DND-41 (cell line): Measurements from ENCODE around the gene POP7.
"Not testable (repeated sequence)": the region's sequence is repeated elsewhere in the genome, so short reads cannot be mapped to it uniquely, and the experiment has no call there.

Experiments used
- ATAC-seq: fragments of 200-7000 bp; cut with Tn5 transposase; 3 replicates; pipeline ENCODE4 v1.9.1; 2021; ENCODE audit warnings: low read depth; ENCODE audit not compliant: insufficient read depth
- DNase-seq: peaks from one replicate; pipeline ENCODE4 v3.0.0-alpha.2; 2020
- H2AFZ ChIP-seq: 2 replicates; pipeline ENCODE4 v1.6.0; 2012; ENCODE audit warnings: low read depth, low read length
- H3K27ac ChIP-seq: 2 replicates; pipeline ENCODE4 v1.5.1; 2012; ENCODE audit warnings: low read length, inconsistent platforms
- H3K27me3 ChIP-seq: fragments of 200-600 bp; sonication (generic); 2 replicates; pipeline ENCODE4 v1.6.0; 2012; ENCODE audit warnings: low read length, mild to moderate bottlenecking, inconsistent platforms; ENCODE audit not compliant: insufficient read depth, poor library complexity
- H3K36me3 ChIP-seq: 2 replicates; pipeline ENCODE4 v1.5.1; 2012; ENCODE audit warnings: low read length, inconsistent platforms; ENCODE audit not compliant: insufficient read depth
- H3K4me1 ChIP-seq: 2 replicates; pipeline ENCODE4 v1.5.1; 2012; ENCODE audit warnings: mild to moderate bottlenecking, low read length; ENCODE audit not compliant: insufficient read depth
- H3K4me2 ChIP-seq: 2 replicates; pipeline ENCODE4 v1.6.0; 2012; ENCODE audit warnings: mild to moderate bottlenecking, moderate library complexity, low read length, inconsistent platforms; ENCODE audit not compliant: insufficient read depth
- H3K4me3 ChIP-seq, 2 experiments: fragments of 200-600 bp in 1 of 2; shearing (Covaris generic) in 1 of 2; 2 replicates each; pipeline ENCODE4 v1.5.1; 2012 to 2016; ENCODE audit warnings: inconsistent platforms in 2 of 2, low read length in 2 of 2, mild to moderate bottlenecking in 2 of 2, low read depth in 1 of 2, moderate library complexity in 1 of 2
- H3K79me2 ChIP-seq: 2 replicates; pipeline ENCODE4 v1.6.0; 2012; ENCODE audit warnings: low read length, inconsistent platforms; ENCODE audit not compliant: insufficient read depth
- H3K9ac ChIP-seq: 2 replicates; pipeline ENCODE4 v1.6.0; 2012; ENCODE audit warnings: low read depth, mild to moderate bottlenecking, inconsistent platforms, low read length, moderate library complexity
- H3K9me3 ChIP-seq: 2 replicates; pipeline ENCODE4 v1.5.1; 2012; ENCODE audit warnings: low read length, moderate library complexity, mild to moderate bottlenecking, inconsistent platforms; ENCODE audit not compliant: insufficient read depth, severe bottlenecking
- H4K20me1 ChIP-seq: 2 replicates; pipeline ENCODE4 v1.6.0; 2012; ENCODE audit warnings: low read length; ENCODE audit not compliant: insufficient read depth
- CTCF ChIP-seq: IDR thresholded peaks from 2 replicates; pipeline ENCODE4 v1.5.1; 2012; ENCODE audit warnings: borderline replicate concordance, low read length, moderate library complexity, mild to moderate bottlenecking; ENCODE audit not compliant: poor library complexity, severe bottlenecking; ENCODE audit errors: extremely low read depth
- EZH2 ChIP-seq: IDR thresholded peaks from 3 replicates; pipeline ENCODE4 v1.6.1; 2012; ENCODE audit warnings: borderline replicate concordance, low read depth, mild to moderate bottlenecking, moderate library complexity, low read length, inconsistent platforms; ENCODE audit not compliant: severe bottlenecking

POP7 gene

GRCh38 chr7:100708395-100708794 is 2.5 kb downstream of the POP7 start:
- TF ChIP-seq EZH2, result no peak
- no peak for TF ChIP-seq CTCF
- ATAC-seq (no peak), DNase-seq (no peak)

GRCh38 chr7:100710452-100710851 is 4.5 kb downstream of the POP7 start:
- Histone ChIP-seq H4K20me1 (peaks cover 10% of the 10 kb centered on the region), H2AFZ (no peak overlapping the region), H3K4me1 (peaks cover 20% of the 10 kb centered on the region), H3K27ac (no peak overlapping the region), H3K4me3 (no peak overlapping the region), H3K9ac (no peak overlapping the region), H3K79me2 (peaks cover 21% of the 10 kb centered on the region), H3K36me3 (peaks cover 18% of the 10 kb centered on the region), H3K27me3 (no peaks in the 10 kb centered on the region), H3K9me3 (no peaks in the 10 kb centered on the region), H3K4me2 (no peak overlapping the region)
- TF ChIP-seq EZH2, result no peak
- no peak for TF ChIP-seq CTCF
- no peak for DNase-seq
- ATAC-seq, result no peak

More at GRCh38 chr7:100708395-100708794, 2.5 kb downstream of the POP7 start:
- Histone ChIP-seq H3K27me3 (no peaks in the 10 kb centered on the region), H3K4me3 (no peak overlapping the region), H4K20me1 (peaks cover 10% of the 10 kb centered on the region), H2AFZ (no peak overlapping the region), H3K79me2 (peaks cover 21% of the 10 kb centered on the region), H3K9me3 (no peaks in the 10 kb centered on the region), H3K27ac (no peak overlapping the region), H3K36me3 (peaks cover 18% of the 10 kb centered on the region), H3K4me2 (no peak overlapping the region), H3K4me1 (peaks cover 29% of the 10 kb centered on the region), H3K9ac (no peak overlapping the region)

GRCh38 chr7:100711369-100711768 is 5.4 kb downstream of the POP7 start:
- H3K27me3 ChIP-seq, result no peaks in the 10 kb centered on the region
- no peak overlapping the region for H3K4me3 ChIP-seq
- peaks cover 16% of the 10 kb centered on the region for H3K79me2 ChIP-seq
- H3K4me1 ChIP-seq, result peaks cover 20% of the 10 kb centered on the region
- H3K36me3 ChIP-seq, result peaks cover 18% of the 10 kb centered on the region
- no peak overlapping the region for H3K9ac ChIP-seq
- no peak for ATAC-seq
- no peak overlapping the region for H3K27ac ChIP-seq
- H3K9me3 ChIP-seq, result no peaks in the 10 kb centered on the region
- no peak overlapping the region for H3K4me2 ChIP-seq
- H2AFZ ChIP-seq, result no peak overlapping the region
- TF ChIP-seq CTCF (no peak), EZH2 (no peak)
- no peak for DNase-seq
- peaks cover 10% of the 10 kb centered on the region for H4K20me1 ChIP-seq

GRCh38 chr7:100714725-100715124 is 8.8 kb downstream of the POP7 start:
- Histone ChIP-seq H3K27me3 (no peaks in the 10 kb centered on the region), H4K20me1 (no peaks in the 10 kb centered on the region), H3K4me2 (no peak overlapping the region), H3K79me2 (no peaks in the 10 kb centered on the region), H2AFZ (no peak overlapping the region), H3K9me3 (peaks cover 12% of the 10 kb centered on the region), H3K36me3 (no peaks in the 10 kb centered on the region), H3K4me1 (no peaks in the 10 kb centered on the region), H3K9ac (no peak overlapping the region), H3K27ac (no peak overlapping the region), H3K4me3 (no peak overlapping the region)
- DNase-seq, result no peak
- no peak for ATAC-seq
- TF ChIP-seq EZH2 (no peak), CTCF (no peak)

- H2AFZ ChIP-seq, H4K20me1 ChIP-seq, DNase-seq, H3K27ac ChIP-seq, H3K79me2 ChIP-seq, H3K36me3 ChIP-seq, H3K4me1 ChIP-seq, ATAC-seq, H3K27me3 ChIP-seq, H3K4me3 ChIP-seq, H3K4me2 ChIP-seq, H3K9ac ChIP-seq: not testable (repeated sequence)
- H3K9me3 ChIP-seq, result peaks cover 12% of the 10 kb centered on the region
These were observed 11.2 kb downstream of the POP7 start for GRCh38 chr7:100717073-100717472.
